PC-9 (cell line): Measurements from ENCODE around the gene ZNF330.

ENCODE experiments used
- CTCF ChIP-seq: fragments of 200-600 bp; sonication (generic); conservative IDR thresholded peaks from 2 replicates; pipeline ENCODE4 v1.6.1; 2017; ENCODE audit warnings: mixed run types, antibody characterized with exemption, mild to moderate bottlenecking, moderate library complexity
- EZH2 ChIP-seq: fragments of 200-600 bp; sonication (generic); IDR thresholded peaks from 2 replicates; pipeline ENCODE4 v1.8.0; 2017; ENCODE audit warnings: antibody characterized with exemption, low read depth

GRCh38 chr4:141177171-141177570, 43.5 kb upstream of the ZNF330 start:
- TF ChIP-seq CTCF (no peak), EZH2 (no peak)
